Activated T-cell treated with anti-CD3 and anti-CD28 coated beads for 4 hours (primary cell): ENCODE results near the gene LRRN2.
"Not testable (repeated sequence)": the region's sequence is repeated elsewhere in the genome, so short reads cannot be mapped to it uniquely, and the experiment has no call there.

ENCODE experiments used
- DNase-seq: peaks from one replicate; pipeline ENCODE4 v3.0.0-alpha.2; 2020

Gene LRRN2

DNA sequence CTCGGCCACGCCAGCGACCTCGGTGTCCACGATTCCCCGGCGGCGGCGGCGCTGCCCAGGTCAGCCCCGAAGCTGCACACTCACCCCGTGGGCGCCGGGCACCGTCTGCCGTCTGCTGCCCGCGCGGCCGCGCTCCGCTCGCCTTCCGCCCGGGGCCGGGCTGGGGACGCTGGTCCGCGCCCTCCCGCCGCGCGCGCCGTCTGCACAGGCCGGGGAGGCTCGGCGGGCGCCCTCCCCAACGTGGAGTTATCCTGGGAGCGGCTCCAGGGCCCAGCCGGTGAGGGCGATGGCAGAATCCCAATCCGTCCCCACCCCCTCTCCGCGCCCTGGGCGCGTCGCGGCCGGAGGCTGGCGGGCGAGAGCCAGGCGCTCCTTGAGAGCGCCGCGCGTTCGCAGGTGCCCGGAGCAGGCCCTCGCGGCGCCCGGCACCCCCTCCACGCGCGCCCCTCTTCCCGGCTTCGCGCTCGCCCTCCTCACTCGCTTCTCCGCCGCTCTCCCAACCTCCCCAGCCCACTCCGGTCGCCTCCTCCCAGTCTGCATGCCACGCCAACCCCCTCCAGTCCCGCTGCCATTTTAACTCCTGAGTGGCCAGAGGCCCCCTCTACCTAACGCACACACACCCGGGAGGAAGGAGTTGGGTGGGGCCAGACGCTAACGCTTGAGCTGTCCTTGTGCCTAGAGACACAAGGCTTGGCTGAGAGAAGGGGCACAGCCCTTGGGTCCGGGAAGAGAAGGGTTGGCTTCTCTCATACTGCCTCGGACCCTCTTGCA, at the start of gene LRRN2:
LRRN2 (minus strand) TSS at position 503 of the 771 bp plus-strand sequence. CDS start 65,746 bp downstream, outside the sequence.
- DNase-seq, result no peak

- DNase-seq, result no peak
Observed at GRCh38 chr1:204735042-204735441, 49.5 kb upstream of the LRRN2 start.

DNA sequence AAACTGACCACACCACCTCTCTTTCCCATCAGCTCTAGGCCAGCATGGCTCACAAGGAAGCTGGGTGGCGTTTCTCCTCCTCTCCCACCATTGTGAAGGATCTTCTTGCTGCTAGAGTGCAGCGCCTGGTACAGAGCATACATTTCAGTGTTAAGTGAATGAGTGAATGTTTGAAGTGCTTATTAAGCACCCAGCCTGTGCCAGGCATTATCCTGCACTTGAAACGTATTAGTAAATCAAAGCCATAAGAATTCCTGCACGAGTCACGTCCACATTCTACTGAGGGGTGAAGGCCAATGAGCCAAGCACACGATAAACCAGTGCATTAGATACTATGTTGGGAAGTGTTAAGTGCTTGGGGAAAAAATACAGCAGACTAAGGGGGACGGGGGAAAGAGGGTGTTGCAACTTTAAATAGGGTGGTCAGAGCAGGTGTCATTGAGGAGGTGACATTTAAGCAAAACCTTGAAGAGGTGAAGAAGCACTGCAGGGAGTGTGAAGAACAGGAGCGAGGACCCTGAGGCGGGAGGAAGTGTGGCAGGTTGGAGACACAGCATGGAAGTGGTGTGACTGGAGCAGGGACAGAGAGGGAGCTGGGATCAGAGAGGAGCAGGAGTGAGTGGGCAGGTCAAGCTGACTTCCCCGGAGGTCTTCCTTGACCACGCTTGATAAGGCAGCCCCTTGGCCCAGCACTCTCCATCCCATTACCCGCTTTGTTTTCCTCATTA, 48.5 kb upstream of the LRRN2 start:
- DNase-seq, result no peak

DNA sequence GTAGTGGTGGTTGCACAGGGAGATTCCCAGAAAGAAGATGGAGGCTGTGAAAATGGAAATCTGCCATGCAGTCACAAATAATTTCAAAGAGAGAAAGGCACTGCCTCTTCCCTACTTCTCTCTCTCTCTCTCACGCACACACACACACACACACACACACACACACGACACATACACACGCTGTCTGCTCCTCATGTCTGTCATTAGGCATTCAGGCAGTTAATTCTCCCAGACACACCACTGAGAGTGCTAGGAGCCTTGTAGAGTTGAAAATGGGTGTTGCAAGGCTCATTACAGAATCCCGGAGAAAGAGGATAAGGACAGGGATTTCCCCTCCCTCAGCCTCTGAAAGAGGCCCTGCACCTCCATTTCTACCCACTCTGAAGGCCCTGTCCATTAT, 47.8 kb upstream of the LRRN2 start:
- no peak for DNase-seq

GRCh38 chr1:204731985-204732575, 46.5 kb upstream of the LRRN2 start:
- no peak for DNase-seq

- no peak for DNase-seq
Observed at GRCh38 chr1:204731509-204731908, 46.0 kb upstream of the LRRN2 start.

GRCh38 chr1:204730826-204731459, 45.4 kb upstream of the LRRN2 start:
- no peak for DNase-seq

- DNase-seq, result no peak
Observed at GRCh38 chr1:204729516-204729915, 44.0 kb upstream of the LRRN2 start.

GRCh38 chr1:204728456-204728855, 42.9 kb upstream of the LRRN2 start:
- no peak for DNase-seq

- no peak for DNase-seq
Observed at GRCh38 chr1:204728045-204728444, 42.5 kb upstream of the LRRN2 start.

GRCh38 chr1:204727438-204727837, 41.9 kb upstream of the LRRN2 start:
- DNase-seq, result not testable (repeated sequence)

DNA sequence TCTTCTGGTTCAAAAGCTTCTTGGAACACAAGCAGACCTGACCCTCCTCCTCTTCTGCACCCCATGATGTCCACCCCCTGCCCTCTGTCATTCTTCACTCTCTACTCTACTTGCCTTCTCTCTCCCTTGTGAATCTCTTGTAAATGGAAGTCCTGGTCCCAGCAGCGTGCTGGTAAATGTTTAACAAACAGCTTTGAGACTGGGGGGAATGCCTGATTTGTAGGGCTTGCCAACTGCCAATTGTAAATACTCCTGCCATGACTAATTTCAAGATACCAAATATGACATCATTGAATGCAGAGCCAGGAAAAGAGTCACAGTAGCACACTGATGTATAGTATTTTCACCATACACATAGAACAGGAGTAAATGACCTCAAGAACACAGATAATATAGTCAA, 40.9 kb upstream of the LRRN2 start:
- DNase-seq, result no peak

- DNase-seq, result no peak
Observed at GRCh38 chr1:204725821-204726448, 40.4 kb upstream of the LRRN2 start.

- DNase-seq, result no peak
Observed at GRCh38 chr1:204723131-204723787, 37.7 kb upstream of the LRRN2 start.

GRCh38 chr1:204721373-204722055, 36.0 kb upstream of the LRRN2 start:
- DNase-seq, result no peak

- no peak for DNase-seq
Observed at GRCh38 chr1:204716660-204717059, 31.1 kb upstream of the LRRN2 start.

- no peak for DNase-seq
Observed at GRCh38 chr1:204714861-204715511, 29.4 kb upstream of the LRRN2 start.

DNA sequence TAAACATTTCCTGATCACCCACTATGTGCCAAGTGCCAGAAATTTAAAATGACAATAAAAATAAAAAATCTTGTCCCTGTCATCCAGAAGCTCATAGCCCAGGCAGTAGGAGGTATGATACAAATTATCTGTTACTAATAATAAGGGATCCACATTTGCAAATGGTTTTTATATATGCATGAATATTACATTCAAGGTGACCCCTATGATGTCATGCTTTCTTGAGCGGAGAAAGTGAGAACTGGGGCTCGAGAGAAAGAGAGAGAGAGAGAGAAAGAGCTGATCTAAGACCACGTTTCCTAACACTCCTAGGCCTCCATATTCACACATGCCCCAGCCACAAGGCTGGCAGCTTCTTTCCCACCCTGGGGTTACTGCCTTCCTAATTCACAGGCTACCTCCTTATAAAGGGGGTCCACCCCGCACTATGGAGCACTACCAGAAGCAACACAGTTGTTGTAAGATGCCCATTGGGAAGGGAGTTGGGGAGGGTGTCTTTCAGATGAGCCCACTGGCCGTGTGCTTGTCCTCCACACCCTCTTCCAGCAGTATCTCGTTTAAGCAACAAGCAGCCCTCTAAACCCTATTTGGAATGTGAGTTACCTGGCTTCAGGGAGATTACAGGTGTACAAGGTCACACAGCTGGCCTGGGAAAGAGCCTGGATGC, 28.8 kb upstream of the LRRN2 start:
- DNase-seq, result no peak

DNA sequence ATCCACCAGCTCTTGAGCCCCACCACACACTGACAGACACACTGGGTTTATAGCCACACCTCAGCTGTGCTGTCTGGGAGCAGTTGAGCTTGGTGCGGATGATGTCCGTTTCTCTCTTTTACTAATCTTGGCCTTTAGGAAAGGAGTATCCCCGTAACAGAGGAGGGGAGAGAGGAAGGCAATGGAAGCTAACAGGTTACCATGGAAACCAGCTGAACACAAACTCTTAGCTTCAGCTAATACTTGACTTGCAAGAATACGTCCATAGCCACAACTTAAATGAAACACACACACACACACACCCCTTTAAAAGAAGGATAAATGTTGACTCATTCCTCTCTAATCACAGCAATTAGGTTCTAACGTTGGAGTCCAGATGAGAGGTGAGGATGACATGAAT, 28.0 kb upstream of the LRRN2 start:
- DNase-seq, result no peak

DNA sequence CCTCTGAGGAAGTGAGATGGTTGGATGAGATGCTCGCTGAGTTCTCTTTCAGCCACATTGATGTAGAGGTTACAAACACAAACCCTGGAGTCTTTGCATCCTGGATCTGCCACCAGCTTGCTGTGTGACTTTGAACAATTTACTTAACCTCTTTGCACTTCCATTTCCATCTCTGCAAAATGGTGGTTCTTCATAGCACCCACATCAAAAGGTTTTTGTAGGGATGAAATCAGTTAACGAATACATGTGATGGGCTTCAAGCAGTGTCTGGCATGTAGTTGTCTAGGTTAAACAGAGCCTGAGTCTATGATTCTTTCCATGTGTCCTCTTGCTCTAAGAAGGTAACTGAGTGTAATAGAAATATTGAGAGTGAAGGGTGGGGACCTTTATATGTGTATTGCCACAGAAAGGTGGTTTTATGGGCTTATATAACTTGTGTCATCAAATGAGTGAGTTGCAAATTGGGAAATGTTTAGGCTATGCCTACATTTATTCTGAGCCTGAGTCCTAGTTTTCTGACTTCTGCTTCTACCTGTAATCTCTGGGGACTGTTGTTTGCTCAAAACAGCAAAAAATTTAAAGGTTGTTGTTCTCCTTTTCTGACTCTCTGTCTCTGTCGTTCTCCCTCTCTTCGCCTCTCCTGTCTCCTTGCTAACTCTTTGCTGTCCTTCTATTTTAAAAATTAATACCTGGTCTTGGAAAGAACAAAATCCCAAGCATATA, 27.3 kb upstream of the LRRN2 start:
- DNase-seq, result no peak
